T1000 (cell line): ENCODE data around the gene MT1X.

Source experiments
- DNase-seq: peaks from one replicate; lab custom pipeline; 2025; ENCODE audit warnings: mixed read lengths; lab: John Stamatoyannopoulos, UW

The MT1X gene

DNA sequence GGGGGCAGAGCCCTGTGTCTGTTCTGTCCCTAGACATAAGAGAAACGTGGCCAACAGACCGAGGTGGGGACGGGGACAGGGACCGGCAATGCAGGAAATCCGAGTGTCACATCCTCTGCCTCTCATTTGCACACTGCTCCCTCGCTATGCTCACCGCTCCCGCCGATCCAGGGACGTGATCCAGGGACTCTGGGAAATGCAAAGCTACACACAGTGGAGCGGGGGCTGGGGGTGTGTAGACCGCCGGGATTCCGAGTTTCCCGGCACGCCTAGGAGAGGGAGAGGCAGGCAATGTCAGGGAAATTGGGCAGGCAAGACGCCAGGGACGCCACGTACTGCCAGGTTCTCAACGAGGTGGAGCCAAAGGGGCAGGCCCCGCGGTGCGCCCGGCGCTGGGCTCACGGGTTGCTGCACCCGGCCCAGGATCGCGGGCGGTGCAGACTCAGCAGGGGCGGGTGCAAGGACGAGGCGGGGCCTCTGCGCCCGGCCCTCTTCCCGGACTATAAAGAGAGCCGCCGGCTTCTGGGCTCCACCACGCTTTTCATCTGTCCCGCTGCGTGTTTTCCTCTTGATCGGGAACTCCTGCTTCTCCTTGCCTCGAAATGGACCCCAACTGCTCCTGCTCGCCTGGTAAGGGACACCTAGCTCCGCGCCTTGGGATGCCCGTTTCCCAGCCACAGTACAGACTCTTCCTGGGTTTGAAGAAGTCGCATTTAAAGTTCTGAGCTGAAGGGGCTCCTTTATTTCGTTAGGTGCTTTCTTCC lies at the start of gene MT1X:
TSS of gene MT1X (plus strand) at position 532 of the 764 bp plus-strand sequence. CDS start at position 603, 71 bp downstream.
- DNase-seq = peak; percentile 74

DNA sequence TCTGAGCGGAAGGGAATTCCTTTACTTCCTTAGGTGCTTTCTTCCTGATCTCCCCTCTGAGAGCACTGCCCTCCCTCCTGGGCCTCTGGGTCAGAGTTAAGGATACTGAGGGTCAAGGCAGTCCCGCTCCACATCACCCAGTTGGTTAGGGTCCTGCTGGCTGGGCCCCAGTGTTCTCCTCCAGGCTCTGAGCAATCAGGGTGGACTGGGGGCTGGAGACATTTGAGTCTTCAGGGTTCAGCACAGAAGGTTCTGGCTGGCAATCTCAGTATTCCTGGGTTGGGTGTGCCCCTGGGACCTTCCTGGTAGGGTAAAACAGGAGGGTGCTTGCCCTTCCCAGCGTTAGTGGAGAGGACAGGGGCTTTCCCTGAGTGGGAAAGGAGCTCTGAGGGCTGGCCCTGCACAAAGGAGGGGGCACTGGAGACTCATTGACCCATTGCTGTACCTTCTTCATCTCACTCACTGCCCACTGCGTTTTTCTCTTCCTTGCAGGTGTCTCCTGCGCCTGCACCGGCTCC lies 49.4 kb upstream of the MT1X start:
- DNase-seq = no peak

DNA sequence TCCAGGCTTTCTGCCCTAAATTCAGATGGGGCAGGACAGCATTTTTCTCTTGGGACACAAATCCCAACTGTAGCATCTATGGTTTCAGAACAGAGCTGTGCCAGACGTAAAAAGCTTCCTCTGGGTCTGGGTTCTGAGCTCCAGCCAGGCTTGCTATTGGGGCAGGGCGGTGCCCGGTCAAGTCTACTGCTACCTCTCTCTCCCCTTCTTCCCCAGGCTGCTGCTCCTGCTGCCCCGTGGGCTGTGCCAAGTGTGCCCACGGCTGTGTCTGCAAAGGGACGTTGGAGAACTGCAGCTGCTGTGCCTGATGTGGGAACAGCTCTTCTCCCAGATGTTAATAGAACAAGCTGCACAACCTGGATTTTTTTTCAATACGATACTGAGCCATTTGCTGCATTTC lies 48.7 kb upstream of the MT1X start:
- no peak for DNase-seq

DNA sequence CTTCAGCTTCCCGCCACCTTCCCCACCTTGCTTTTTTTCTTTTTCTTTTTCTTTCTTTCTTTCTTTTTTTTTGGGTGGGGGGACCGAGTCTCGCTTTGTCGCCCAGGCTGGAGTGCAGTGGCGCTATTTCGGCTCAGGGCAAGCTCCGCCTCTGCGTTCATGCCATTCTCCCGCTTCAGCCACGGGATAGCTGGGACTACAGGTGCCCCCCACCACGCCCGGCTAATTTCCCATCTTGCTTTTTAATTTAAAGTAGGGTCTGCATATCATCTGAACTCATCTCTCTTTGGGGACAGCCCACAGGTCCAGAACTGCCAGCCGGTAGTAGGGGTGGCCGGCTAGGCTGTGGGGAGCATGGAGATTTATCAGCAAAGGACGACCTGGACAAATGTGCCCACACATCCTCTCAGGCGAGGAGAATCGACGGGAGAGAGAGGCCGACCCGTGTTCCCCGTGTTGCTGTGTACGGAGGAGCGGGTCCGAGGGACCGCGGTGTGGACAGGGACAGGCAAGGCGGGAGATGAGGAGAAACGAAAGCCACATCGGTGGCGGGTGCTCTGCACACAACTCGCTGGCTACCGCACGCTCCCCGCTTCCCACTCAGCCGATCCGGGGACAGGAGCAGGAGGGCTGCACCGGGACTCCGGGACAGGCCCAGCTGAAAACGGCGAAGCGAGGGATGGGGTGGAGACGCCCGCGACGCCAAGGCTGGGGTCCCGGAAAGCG lies 47.4 kb upstream of the MT1X start:
- DNase-seq = no peak

DNA sequence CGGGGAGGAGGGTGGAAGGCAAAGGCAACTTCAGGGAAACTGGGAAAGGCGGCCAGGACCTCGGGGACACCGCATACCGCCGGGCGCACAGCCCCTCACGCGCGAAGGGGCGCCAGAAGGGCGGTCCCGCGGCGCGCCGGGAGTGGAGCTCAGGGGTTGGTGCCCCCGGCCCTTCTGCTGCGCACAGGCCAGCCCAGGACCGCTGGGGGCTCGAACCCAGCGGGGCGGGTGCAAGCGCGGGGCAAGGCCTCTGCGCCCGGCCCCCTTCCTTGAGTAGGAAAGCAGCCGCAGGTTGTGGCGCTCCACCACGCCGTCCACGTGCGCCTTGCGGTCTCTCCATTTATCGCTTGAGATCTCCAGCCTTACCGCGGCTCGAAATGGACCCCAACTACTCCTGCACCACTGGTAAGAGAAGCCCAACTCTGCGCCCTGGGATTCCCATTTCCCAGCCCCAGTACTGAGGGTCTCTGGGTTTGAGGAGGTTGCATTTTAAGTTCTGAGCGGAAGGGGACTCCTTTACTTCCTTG lies 46.8 kb upstream of the MT1X start:
- no peak for DNase-seq

DNA sequence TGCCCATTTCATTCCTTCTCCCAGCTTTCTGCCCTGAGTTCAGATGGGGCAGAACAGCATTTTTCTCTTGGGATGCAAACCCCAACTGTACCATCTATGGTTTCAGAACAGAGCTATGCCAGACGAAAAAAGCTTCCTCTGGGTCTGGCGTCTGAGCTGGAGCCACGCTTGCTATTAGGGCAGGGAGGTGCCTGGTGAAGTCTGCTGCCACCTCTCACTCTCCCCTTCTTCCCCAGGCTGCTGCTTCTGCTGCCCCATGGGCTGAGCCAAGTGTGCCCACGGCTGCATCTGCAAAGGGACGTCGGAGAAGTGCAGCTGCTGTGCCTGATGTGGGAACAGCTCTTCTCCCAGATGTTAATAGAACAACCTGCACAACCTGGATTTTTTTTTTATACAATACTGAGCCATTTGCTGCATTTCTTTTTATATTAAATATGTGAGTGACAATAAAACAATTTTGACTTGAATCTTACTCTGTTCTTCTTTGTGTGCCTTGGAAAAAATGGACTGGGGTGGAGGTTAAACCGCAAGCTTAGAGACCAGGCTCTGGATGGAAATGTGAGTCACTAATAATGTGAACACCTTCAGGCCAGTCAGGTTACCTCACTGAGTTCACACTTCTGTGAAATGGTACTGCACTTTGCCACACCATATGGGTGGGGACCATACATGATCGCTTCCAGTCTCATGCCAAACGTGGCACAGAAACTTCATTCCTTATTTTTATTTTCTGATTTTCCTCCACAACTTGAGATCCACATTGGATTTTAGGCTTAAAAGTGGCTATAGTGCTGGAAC lies 45.5 kb upstream of the MT1X start:
- DNase-seq = no peak

DNA sequence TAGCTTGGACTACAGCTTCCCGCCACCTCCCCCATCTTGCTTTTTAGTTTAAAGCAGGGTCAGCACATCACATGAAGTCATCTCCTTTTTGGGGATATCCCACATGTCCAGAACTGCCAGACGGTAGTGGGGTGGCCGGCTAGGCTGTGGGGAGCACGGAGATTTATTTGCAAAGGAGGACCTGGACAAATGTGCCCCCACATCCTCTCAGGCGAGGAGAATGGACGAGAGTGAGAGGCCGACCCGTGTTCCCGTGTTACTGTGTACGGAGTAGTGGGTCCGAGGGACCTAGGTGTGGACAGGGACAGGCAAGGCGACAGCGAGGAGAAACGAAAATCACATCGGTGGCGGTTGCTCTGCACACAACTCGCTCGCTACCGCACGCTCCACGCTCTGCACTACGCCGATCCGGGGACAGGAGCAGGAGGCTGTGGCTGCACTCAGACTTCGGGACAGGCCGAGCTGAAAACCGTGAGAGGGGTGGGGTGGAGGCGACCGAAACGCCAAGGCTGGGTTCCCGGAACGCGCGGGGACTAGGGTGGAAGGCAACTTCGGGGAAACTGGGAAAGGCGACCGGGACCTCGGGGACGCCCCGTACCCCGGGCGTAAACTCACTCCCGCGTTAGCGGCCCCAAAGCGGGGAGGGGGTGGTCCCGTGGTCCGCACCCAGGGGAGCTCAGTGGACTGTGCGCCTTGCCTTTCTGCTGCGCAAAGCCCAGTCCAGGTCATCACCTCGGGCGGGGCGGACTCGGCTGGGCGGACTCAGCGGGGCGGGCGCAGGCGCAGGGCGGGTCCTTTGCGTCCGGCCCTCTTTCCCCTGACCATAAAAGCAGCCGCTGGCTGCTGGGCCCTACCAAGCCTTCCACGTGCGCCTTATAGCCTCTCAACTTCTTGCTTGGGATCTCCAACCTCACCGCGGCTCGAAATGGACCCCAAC lies 44.2 kb upstream of the MT1X start, which contains the start of gene MT1A:
TSS of gene MT1A (plus strand) at position 853 of the 937 bp plus-strand sequence. CDS start at position 926, 73 bp downstream.
- DNase-seq = no peak

DNA sequence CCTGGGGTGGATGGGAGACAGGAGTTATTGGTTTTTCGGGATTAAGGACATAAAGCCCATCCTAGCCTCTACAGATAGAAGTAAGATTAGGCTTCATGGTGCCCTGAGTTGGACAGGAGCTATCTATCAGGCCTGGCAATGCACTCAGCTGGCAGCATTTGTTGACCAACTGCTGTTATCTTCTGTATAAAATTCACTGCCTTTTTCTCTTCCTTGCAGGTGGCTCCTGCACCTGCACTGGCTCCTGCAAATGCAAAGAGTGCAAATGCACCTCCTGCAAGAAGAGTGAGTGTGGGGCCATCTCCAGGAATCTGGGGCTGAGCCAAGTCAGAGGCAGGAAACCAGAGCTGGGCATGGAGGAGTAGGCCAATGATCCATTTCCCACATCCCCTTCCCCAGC lies 43.2 kb upstream of the MT1X start:
- no peak for DNase-seq

DNA sequence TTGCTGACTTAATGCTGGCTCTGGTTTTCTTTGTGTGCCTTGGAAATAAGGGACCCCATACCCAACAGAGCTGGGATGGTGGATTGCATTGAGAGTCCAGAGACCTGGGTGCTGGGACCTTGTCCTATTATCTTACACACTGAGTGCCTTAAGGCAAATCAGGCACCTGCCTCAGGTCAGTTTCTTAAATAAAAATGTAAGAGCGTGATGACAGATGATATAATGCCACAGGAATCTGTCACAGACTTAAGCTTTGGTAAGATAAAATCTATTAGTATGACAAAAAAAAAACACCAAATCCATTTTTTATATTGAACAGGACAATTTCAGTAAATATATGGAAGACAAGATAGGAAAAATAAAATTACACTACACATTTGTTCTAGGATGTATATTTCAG lies 42.2 kb upstream of the MT1X start:
- DNase-seq = no peak

DNA sequence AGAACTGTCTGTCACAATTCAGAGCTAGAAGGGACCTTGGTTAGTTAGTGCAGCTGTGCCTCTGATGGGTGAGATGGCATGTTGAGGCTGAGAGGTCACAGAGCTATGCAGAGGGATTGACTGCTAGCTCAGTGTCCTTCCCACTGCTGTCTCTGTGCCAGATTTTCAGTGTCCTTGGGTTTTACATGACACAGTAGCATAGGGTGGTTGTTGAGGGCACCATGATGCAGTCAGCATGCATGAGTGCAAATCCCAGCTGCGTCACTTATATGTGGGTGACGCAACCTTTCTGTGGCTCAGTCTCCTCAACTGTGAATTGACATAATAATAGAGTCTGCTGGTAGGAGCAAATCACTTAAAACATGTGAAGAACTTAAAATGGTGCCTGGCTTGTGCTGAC lies 41.1 kb upstream of the MT1X start:
- no peak for DNase-seq

DNA sequence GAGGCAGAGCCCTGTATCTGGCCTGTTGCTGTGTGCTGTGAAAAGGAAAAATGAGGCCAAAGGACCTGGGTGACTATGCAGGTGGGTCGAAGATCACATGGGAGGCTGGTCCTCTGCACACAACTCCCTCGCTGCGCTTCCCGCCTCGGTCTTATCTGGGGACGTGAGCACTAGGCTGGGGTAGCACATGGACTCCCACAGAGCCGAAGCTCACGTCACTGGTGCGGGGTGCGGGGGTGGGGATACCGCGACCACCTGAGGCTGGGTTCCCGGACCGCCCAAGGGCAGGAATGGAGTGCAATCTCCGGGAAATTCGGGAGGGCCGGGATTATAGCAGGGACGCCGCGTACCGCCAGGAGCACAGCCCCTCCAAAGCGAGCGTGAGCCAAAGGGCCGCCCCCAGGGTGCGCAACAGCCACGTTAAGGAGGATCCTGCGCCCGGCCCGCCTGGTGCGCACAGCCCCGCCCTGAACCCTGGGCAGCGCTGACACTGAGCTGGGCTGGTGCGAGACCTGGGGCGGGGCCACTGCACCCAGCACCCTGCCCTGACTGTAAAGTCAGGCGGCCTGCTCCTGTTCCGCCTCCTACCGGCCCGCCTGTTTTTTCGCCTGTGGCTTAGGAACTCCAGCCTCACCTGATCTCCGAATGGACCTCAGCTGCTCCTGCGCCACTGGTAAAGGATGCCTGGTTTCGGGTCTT lies 39.0 kb upstream of the MT1X start:
- DNase-seq = no peak

DNA sequence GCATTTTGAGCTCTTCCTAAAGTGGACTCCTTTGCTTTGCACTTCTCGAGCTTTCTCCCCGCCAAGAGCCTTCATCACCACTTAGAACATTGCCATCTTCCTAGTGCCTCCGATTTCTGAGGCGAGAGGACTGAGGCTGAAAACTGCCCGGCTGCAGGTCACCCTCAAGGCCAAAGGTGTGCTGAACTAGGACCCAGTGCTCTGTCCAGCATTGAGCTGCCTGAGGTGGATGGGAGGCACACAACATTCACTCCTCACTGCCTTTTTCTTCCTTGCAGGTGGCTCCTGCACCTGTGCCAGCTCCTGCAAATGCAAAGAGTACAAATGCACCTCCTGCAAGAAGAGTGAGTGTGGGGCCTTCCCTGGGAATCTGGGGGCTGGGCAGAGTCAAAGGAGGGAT lies 38.4 kb upstream of the MT1X start:
- no peak for DNase-seq

DNA sequence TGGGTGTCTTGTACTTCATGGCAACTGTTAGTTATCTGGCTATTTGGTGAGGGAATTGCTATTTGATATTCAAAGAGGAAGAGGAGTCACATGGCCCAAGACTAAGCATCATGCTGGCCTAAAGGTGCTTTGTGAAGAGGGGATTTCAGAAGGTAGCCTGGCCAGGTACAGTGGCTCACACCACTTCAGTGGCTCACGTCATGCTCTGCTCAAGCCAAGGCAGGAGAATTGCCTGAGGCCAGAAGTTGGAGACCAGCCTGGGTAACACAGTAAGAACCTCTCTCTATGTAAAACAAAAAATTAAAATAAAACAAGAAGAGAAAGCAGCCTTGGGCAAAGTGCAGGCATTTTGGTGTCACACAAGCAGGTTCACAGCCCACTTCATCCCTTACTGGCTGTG lies 37.0 kb upstream of the MT1X start:
- no peak for DNase-seq

DNA sequence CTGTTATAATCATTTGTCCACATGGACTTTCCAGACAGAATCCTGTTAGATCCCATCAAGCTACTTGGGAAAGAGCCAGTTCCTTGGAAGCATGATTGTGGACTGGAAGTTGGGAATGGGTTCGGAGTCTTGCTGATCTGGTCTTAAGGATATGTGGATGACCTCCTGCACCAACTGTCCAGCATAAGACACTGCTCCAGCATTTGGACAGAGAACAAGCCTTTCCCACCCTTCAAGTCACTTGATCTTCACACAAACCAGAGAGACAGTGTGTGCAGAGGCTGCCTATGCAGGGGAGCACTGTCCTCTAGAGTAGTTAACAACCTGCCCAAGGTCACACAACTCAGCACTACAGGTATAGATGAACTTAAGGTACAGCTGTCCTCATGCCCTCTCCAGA lies 36.4 kb upstream of the MT1X start:
- no peak for DNase-seq

DNA sequence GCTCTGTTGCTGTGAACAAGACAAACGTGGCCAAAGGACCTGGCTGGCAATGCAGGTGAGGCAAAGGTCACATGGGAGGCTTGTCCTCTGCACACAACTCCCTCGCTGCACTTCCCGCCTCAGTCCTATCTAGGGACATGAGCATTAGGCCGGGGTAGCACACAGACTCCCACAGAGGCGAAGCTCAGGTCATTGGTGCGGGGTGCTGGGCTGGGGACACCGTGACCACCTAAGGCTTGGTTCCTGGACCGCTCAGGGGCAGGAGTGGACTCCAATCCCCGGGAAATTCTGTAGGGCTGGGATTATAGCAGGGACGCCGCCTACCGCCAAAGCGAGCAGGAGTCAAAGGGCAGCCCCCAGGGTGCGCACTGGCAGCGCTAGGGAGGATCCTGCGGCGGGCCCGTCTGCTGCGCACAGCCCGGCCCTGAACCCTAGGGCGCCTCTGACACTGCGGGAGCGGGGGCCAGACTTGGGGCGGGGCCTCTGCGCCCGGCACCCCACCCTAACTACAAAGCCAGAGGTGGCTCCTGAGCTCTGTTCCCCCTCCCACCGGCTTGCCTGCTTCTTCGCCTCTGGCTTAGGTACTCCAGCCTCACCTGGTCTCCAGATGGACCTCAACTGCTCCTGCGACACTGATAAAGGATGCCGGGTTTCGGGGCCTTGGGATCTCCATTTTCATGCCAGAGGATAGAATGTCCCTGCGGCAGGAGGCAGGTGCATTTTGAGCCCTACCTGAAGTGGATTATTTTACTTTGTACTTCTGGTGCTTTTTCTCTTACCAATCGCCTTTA lies 34.4 kb upstream of the MT1X start:
- DNase-seq = no peak

DNA sequence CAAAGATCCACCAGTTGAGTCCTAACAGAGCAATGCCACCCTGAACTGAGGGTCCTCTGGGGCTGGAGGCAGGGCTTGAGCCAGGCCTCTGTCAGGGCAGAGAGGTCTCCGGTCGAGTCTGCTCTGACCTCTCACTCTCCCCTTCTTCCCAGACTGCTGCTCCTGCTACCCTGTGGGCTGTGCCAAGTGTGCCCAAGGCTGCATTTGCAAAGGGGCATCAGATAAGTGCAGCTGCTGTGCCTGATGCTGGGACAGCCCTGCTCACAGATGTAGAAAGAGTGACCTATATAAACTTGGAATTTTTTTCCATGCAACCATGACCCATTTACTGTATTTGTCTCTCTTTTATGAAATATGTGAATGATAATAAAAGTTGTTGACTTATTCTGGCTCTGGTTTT lies 33.0 kb upstream of the MT1X start:
- no peak for DNase-seq

DNA sequence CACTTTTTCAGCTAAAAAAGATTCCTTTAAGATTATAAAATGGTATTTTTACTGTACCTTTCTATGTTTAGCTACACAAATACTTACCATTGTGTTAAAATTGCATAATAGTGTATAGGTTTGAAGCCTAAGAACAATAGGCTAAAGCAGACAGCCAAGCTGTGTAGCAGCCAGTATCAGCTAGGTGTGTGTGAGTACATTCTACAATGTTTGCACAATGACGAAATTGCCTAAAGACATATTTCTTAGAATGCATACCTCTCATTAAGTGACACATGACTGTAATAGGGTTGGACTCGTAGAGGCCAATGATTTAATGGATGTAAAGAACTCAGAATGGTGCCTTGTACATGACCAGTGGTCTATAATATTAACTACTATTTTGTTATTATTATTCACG lies 32.5 kb upstream of the MT1X start:
- DNase-seq = no peak

DNA sequence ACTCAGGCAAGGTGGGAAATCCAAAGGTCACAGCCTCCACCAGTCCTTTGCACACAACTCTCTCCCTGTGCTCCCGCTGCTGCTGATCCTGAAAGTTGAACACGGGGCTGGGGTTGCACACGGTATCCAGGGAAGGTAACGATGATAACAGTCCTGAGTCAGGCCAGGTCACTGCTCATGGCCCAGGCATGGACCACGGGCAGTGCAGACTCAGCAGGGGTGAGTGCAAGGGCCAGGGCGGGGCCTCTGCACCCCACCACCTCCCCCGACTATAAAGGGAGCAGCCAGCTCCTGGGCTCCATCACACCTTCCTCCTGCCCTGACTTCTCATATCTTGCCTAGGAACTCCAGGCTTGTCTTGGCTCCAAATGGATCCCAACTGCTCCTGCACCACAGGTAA lies 30.7 kb upstream of the MT1X start, which contains the start of gene MT1B:
TSS of gene MT1B (plus strand) at position 301 of the 400 bp plus-strand sequence. CDS start at position 369, 68 bp downstream.
- DNase-seq = no peak

DNA sequence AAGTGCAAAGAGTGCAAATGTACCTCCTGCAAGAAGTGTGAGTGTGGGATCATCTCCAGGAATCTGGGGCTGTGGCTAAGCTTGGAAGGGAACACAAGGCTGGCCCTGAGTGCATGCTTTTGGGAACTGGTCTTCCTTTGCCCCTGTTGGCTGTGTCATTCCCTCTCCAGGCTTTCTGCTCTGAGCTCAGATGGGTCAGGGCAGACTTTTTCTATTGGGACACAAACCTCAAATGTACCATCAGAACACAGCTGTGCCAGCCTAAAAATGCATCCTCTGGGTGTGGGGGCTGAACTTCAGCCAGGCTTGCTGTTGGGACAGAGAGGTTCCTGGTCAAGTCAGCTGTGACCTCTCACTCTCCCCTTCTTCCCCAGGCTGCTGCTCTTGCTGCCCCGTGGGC lies 29.7 kb upstream of the MT1X start:
- no peak for DNase-seq
